Heart right ventricle (tissue), 16 donors: ENCODE data around the gene CEACAM8. TPM values are rescaled to one million over a fixed set of nuclear protein-coding genes. Genes with fewer than 3 reads are reported as not detected.

ENCODE experiments used
- ATAC-seq, 8 donors: fragments of 200-7000 bp; cut with Tn5 transposase; one replicate each; pipeline ENCODE4 v1.9.1; 2020; ENCODE audit warnings: mild to moderate bottlenecking in 8 of 8, moderate library complexity in 8 of 8, moderate number of reproducible peaks in 1 of 8
- DNase-seq, 2 donors: peaks; one replicate each; pipeline ENCODE4 v3.0.0-alpha.2; 2020
- H3K27ac ChIP-seq, 10 donors: fragments of 200-600 bp; sonication (generic) in 2 of 10; one replicate each; pipeline versions ENCODE4 v1.5.0 to v1.8.0; 2020 to 2022; ENCODE audit warnings: mild to moderate bottlenecking in 3 of 10
- H3K27me3 ChIP-seq, 7 donors: fragments of 200-600 bp; one replicate each; pipeline ENCODE4 v1.8.0; 2021 to 2022; ENCODE audit warnings: mild to moderate bottlenecking in 2 of 7
- H3K36me3 ChIP-seq, 9 donors: fragments of 200-600 bp; sonication (generic) in 1 of 9; one replicate each; pipeline versions ENCODE4 v1.5.0 to v1.8.0; 2020 to 2022; ENCODE audit warnings: mild to moderate bottlenecking in 2 of 9
- H3K4me1 ChIP-seq, 9 donors: fragments of 200-600 bp; sonication (generic) in 1 of 9; one replicate each; pipeline versions ENCODE4 v1.5.0 to v1.8.0; 2020 to 2022; ENCODE audit warnings: mild to moderate bottlenecking in 4 of 9
- H3K4me3 ChIP-seq, 10 donors: fragments of 200-600 bp; sonication (generic) in 2 of 10; one replicate each; pipeline versions ENCODE4 v1.5.0 to v1.8.0; 2020 to 2022; ENCODE audit warnings: mild to moderate bottlenecking in 7 of 10, moderate library complexity in 2 of 10
- H3K9me3 ChIP-seq, 11 donors: fragments of 200-600 bp in 10 of 11; sonication (generic) in 2 of 11; one replicate each; pipeline versions ENCODE4 v1.5.0 to v1.8.0; 2013 to 2022; ENCODE audit warnings: mild to moderate bottlenecking in 2 of 11, control low read depth in 1 of 11, moderate library complexity in 1 of 11
- CTCF ChIP-seq, 9 donors: fragments of 200-600 bp; sonication (generic) in 2 of 9; IDR thresholded peaks; one replicate each; pipeline versions ENCODE4 v1.5.0 to v1.8.0; 2021 to 2022; ENCODE audit warnings: antibody characterized with exemption in 9 of 9, mild to moderate bottlenecking in 5 of 9, moderate library complexity in 1 of 9
- WGBS, 2 donors: extraction: QIAGEN DNeasy Blood & Tissue Kit; methylation state at CpG; one replicate each; pipeline ENCODE4 v1.1.7; 2013; ENCODE audit warnings: inconsistent platforms in 1 of 2; 5-methylcytosine and 5-hydroxymethylcytosine counted together
- intact Hi-C, 10 donors: fragments of 100-400 bp; cut with DNase I; formaldehyde crosslinking; loops; one replicate each; pipeline versions ENCODE4 v1.11.1 to v1.14.2; 2022
- polyA plus RNA-seq, 2 donors: library from polyadenylated mRNA; stranded (reverse); fragments of 200-250 nt; gene quantifications; one replicate each; pipeline ENCODE4 v1.2.3, GENCODE V29; 2013
- total RNA-seq, 10 donors: library from RNA; stranded (reverse); fragmentation: NEBNext Ultra II Directional in 3 of 10; extraction: Animal tissue kit (Norgen Biotek cat#: 25700) in 3 of 10; gene quantifications; one replicate each; pipeline versions ENCODE4 v1.2.1 to v1.2.4, GENCODE V29; 2021 to 2023
- donor health status: Arrhythmogenic right ventricular cardiomyopathy.
- donor health status: ischemic (EF 13 %, LVEDD 7.1; RV severe dilation, severe dysfunction).
- donor health status: healthy with polysubstance abuse.
- donor health status: DM: no; HTN: yes; CAD: no.
- donor health status: DM: no; HTN: no; CAD: no.
- donor health status: ischemic (EF 25% LVEDD 6.9; RV normal size, moderate dysfunction).
- donor health status: ischemic (EF 25% LVEDD 5.7; RV mildly dilated, moderate dysfunction).
- donor health status: healthy.
- donor health status: DM: yes; HTN: yes; CAD: no.
- donor health status: Ischemic cardiomyopathy.
- donor health status: ischemic (EF 35%, LVEDD 5.7; RV mildly dilated, moderate dysfunction).
- donor health status: nonischemic (EF 11% LVEDD 7.7; RV severe dilation, severe dysfunction).
- donor health status: DM: yes; HTN: yes; CAD: no.
- donor health status: PGD.
- donor health status: ischemic (EF 29% LVEDD 5.4; RV normal size, mild dysfunction).
- donor health status: nonischemic (EF 23%, LVEDD 6.1; RV moderate dilation, normal function).

CEACAM8 gene
- total and polyA plus RNA-seq, 12 donors: 0.15 to 0.76 TPM; not detected in 10

GRCh38 chr19:42629191-42629590 lies 34.5 kb upstream of the CEACAM8 start:
- TF ChIP-seq CTCF (IDR thresholded peaks at IDR 0.05): no peak
- H3K36me3 ChIP-seq: no peaks in the 10 kb centered on the region
- H3K4me3 ChIP-seq: no peak overlapping the region
- no peak for DNase-seq
- no peaks in the 10 kb centered on the region for H3K4me1 ChIP-seq
- H3K27ac ChIP-seq: no peak overlapping the region
- peaks cover 0 to 5% (median 0%) of the 10 kb centered on the region in 11 donors for H3K9me3 ChIP-seq
- intact Hi-C loops: no loop called here
- no peak for ATAC-seq
- peaks cover 0 to 5% (median 0%) of the 10 kb centered on the region in 7 donors for H3K27me3 ChIP-seq

- 45 to 58% methylated on average over 2 of the region's 2 CpGs for WGBS, 2 donors
- peaks cover 0 to 5% (median 0%) of the 10 kb centered on the region in 11 donors for H3K9me3 ChIP-seq
- no peak for DNase-seq
- no peak overlapping the region for H3K27ac ChIP-seq
- ATAC-seq: no peak
- no peaks in the 10 kb centered on the region for H3K36me3 ChIP-seq
- no peaks in the 10 kb centered on the region for H3K4me1 ChIP-seq
- TF ChIP-seq CTCF (IDR thresholded peaks at IDR 0.05): no peak
- intact Hi-C loops: no loop called here
- no peak overlapping the region for H3K4me3 ChIP-seq
- peaks cover 0 to 5% (median 0%) of the 10 kb centered on the region in 7 donors for H3K27me3 ChIP-seq
Observed at GRCh38 chr19:42628411-42629140, 33.9 kb upstream of the CEACAM8 start.

GRCh38 chr19:42627916-42628315 lies 33.2 kb upstream of the CEACAM8 start:
- Histone ChIP-seq H3K27me3 (peaks cover 0 to 5% (median 0%) of the 10 kb centered on the region in 7 donors), H3K27ac (no peak overlapping the region), H3K36me3 (no peaks in the 10 kb centered on the region), H3K4me1 (no peaks in the 10 kb centered on the region), H3K4me3 (no peak overlapping the region), H3K9me3 (peaks cover 0 to 5% (median 0%) of the 10 kb centered on the region in 11 donors)
- intact Hi-C loops: no loop called here
- TF ChIP-seq CTCF (IDR thresholded peaks at IDR 0.05): no peak
- WGBS, 2 donors: 53 to 63% methylated on average over 2 of the region's 2 CpGs
- DNase-seq (no peak), ATAC-seq (no peak)

- ATAC-seq (no peak), DNase-seq (no peak)
- no peaks in the 10 kb centered on the region for H3K4me1 ChIP-seq
- intact Hi-C loops: no loop called here
- 79 to 99% methylated on average over 2 of the region's 2 CpGs for WGBS, 2 donors
- H3K9me3 ChIP-seq: peaks cover 0 to 5% (median 0%) of the 10 kb centered on the region in 11 donors
- H3K36me3 ChIP-seq: no peaks in the 10 kb centered on the region
- H3K27ac ChIP-seq: no peak overlapping the region
- no peak for TF ChIP-seq CTCF (IDR thresholded peaks at IDR 0.05)
- H3K27me3 ChIP-seq: peaks cover 0 to 5% (median 0%) of the 10 kb centered on the region in 7 donors
- no peak overlapping the region for H3K4me3 ChIP-seq
Observed at GRCh38 chr19:42626181-42626580, 31.5 kb upstream of the CEACAM8 start.
